H1 (cell line): ENCODE results near the gene DCXR. TPM values are rescaled to one million over a fixed set of nuclear protein-coding genes. Genes with fewer than 3 reads are reported as not detected.

Source experiments
- CTCF ChIA-PET: fragments of 300-600 bp; sonication (Branson Sonifier 250); formaldehyde crosslinking; loops from one replicate; lab custom pipeline; 2021; ENCODE audit not compliant: partially characterized antibody; lab: Charles Lee
- POLR2A ChIA-PET: fragments of 300-600 bp; sonication (Branson Sonifier 250); formaldehyde crosslinking; loops from one replicate; lab custom pipeline; 2021; ENCODE audit warnings: inconsistent platforms; ENCODE audit not compliant: partially characterized antibody; lab: Charles Lee
- DNase-seq, 2 experiments: peaks; one replicate each; pipeline versions ENCODE4 v3.0.0 to v3.0.0-alpha.2; 2010 to 2022; ENCODE audit warnings: low spot score in 2 of 2, low read depth in 1 of 2, mixed read lengths in 1 of 2
- FAIRE-seq: peaks from 2 replicates; lab custom pipeline; 2011; peaks lifted over from hg19 to GRCh38; lab: Jason Lieb, UNC
- H2AFZ ChIP-seq: 2 replicates; pipeline ENCODE4 v1.8.1; 2012; ENCODE audit warnings: low read length, inconsistent platforms
- H2AK5ac ChIP-seq: 2 replicates; pipeline ENCODE4 v1.6.1; 2013; ENCODE audit warnings: low read depth, low read length
- H2BK120ac ChIP-seq: replicated peaks from 2 replicates; pipeline ENCODE3; 2013; ENCODE audit warnings: low read depth, low read length, inconsistent platforms
- H2BK12ac ChIP-seq: 2 replicates; pipeline ENCODE4 v1.6.1; 2013; ENCODE audit warnings: low read depth, low read length
- H2BK15ac ChIP-seq: 2 replicates; pipeline ENCODE4 v1.6.1; 2013; ENCODE audit warnings: low read length
- H2BK20ac ChIP-seq: 2 replicates; pipeline ENCODE4 v1.6.1; 2013; ENCODE audit warnings: low read length
- H2BK5ac ChIP-seq: 2 replicates; pipeline ENCODE4 v1.6.1; 2013; ENCODE audit warnings: low read depth, low read length
- H3K14ac ChIP-seq: 2 replicates; pipeline ENCODE4 v1.6.1; 2013; ENCODE audit warnings: inconsistent platforms; ENCODE audit not compliant: insufficient read length
- H3K18ac ChIP-seq: 2 replicates; pipeline ENCODE4 v1.6.1; 2013; ENCODE audit warnings: low read length; ENCODE audit errors: extremely low read depth
- H3K23ac ChIP-seq: 2 replicates; pipeline ENCODE4 v1.6.1; 2013; ENCODE audit warnings: inconsistent platforms; ENCODE audit not compliant: insufficient read length
- H3K23me2 ChIP-seq: 2 replicates; pipeline ENCODE4 v1.6.1; 2013; ENCODE audit warnings: low read depth, low read length
- H3K27ac ChIP-seq: 2 replicates; pipeline ENCODE4 v1.6.1; 2011; ENCODE audit warnings: low read depth, low read length, inconsistent platforms
- H3K27me3 ChIP-seq, 4 experiments: replicated peaks in 1 of 4; 1 replicate in 1 of 4; 2 replicates in 3 of 4; pipeline versions ENCODE4 v1.6.1 to v1.8.1; 2011 to 2013; ENCODE audit warnings: low read length in 3 of 4, mild to moderate bottlenecking in 3 of 4, inconsistent platforms in 2 of 4, mixed read lengths in 2 of 4, moderate library complexity in 1 of 4; ENCODE audit not compliant: control insufficient read depth in 3 of 4, insufficient read depth in 3 of 4; ENCODE audit errors: extremely low read depth in 1 of 4
- H3K36me3 ChIP-seq, 4 experiments: 2 replicates each; pipeline versions ENCODE4 v1.6.1 to v1.8.1; 2011 to 2013; ENCODE audit warnings: mild to moderate bottlenecking in 4 of 4, low read length in 3 of 4, moderate library complexity in 2 of 4, control low read depth in 1 of 4, inconsistent platforms in 1 of 4; ENCODE audit not compliant: insufficient read depth in 4 of 4, control insufficient read depth in 2 of 4
- H3K4ac ChIP-seq: replicated peaks from 2 replicates; pipeline ENCODE3; 2013; ENCODE audit warnings: low read length, low read depth, mixed read lengths, inconsistent platforms; ENCODE audit not compliant: insufficient read length
- H3K4me1 ChIP-seq, 4 experiments: replicated peaks in 1 of 4; 1 replicate in 1 of 4; 2 replicates in 3 of 4; pipeline versions ENCODE4 v1.6.1 to v1.8.1; 2011 to 2013; ENCODE audit warnings: low read length in 3 of 4, inconsistent platforms in 2 of 4, mixed read lengths in 1 of 4; ENCODE audit not compliant: insufficient read depth in 4 of 4, control insufficient read depth in 3 of 4
- H3K4me2 ChIP-seq, 2 experiments: 2 replicates each; pipeline versions ENCODE4 v1.6.1 to v1.8.1; 2011 to 2013; ENCODE audit warnings: low read depth in 2 of 2, low read length in 2 of 2, control low read depth in 1 of 2, inconsistent platforms in 1 of 2, mild to moderate bottlenecking in 1 of 2; ENCODE audit not compliant: insufficient read depth in 1 of 2
- H3K4me3 ChIP-seq, 4 experiments: fragments of 200-600, 300-600 bp in 1 of 4; sonication (generic), shearing (Covaris generic), sonication (Bioruptor Twin) in 1 of 4; 2 replicates each; pipeline versions ENCODE4 v1.5.1 to v1.8.1; 2011 to 2016; ENCODE audit warnings: low read length in 4 of 4, low read depth in 3 of 4, control low read depth in 2 of 4, inconsistent platforms in 2 of 4, mild to moderate bottlenecking in 2 of 4, mixed read lengths in 1 of 4, moderate library complexity in 1 of 4; ENCODE audit not compliant: insufficient read depth in 2 of 4; ENCODE audit errors: extremely low read depth in 1 of 4
- H3K56ac ChIP-seq: replicated peaks from 2 replicates; pipeline ENCODE3; 2013; ENCODE audit warnings: low read depth, mild to moderate bottlenecking, mixed read lengths, low read length, inconsistent platforms; ENCODE audit not compliant: insufficient read length
- H3K79me1 ChIP-seq: 2 replicates; pipeline ENCODE4 v1.6.1; 2013; ENCODE audit warnings: low read depth, low read length, control low read depth
- H3K79me2 ChIP-seq, 2 experiments: 2 replicates each; pipeline versions ENCODE4 v1.6.1 to v1.8.1; 2012 to 2013; ENCODE audit warnings: low read length in 2 of 2, mild to moderate bottlenecking in 2 of 2, inconsistent platforms in 1 of 2; ENCODE audit not compliant: insufficient read depth in 2 of 2, control insufficient read depth in 1 of 2
- H3K9ac ChIP-seq, 4 experiments: replicated peaks in 1 of 4; 1 replicate in 1 of 4; 2 replicates in 3 of 4; pipeline versions ENCODE4 v1.6.1 to v1.8.1; 2011 to 2013; ENCODE audit warnings: low read depth in 3 of 4, low read length in 3 of 4, control low read depth in 2 of 4, mild to moderate bottlenecking in 2 of 4, moderate library complexity in 2 of 4, inconsistent platforms in 1 of 4; ENCODE audit errors: extremely low read depth in 1 of 4
- H3K9me3 ChIP-seq, 2 experiments: 2 replicates each; pipeline versions ENCODE4 v1.6.1 to v1.8.1; 2012 to 2013; ENCODE audit warnings: mild to moderate bottlenecking in 2 of 2, moderate library complexity in 2 of 2, control low read depth in 1 of 2, inconsistent platforms in 1 of 2, low read depth in 1 of 2, low read length in 1 of 2, mixed read lengths in 1 of 2; ENCODE audit not compliant: insufficient read depth in 2 of 2
- H4K20me1 ChIP-seq, 2 experiments: replicated peaks in 1 of 2; 2 replicates each; pipeline versions ENCODE3 to v1.8.1; 2011 to 2013; ENCODE audit warnings: inconsistent platforms in 2 of 2, low read length in 2 of 2, mild to moderate bottlenecking in 1 of 2; ENCODE audit not compliant: insufficient read depth in 2 of 2, control insufficient read depth in 1 of 2
- H4K5ac ChIP-seq: 2 replicates; pipeline ENCODE4 v1.6.1; 2013; ENCODE audit warnings: low read length, low read depth, mixed read lengths, inconsistent platforms; ENCODE audit not compliant: insufficient read length
- H4K8ac ChIP-seq: 2 replicates; pipeline ENCODE4 v1.8.0; 2013; ENCODE audit warnings: mild to moderate bottlenecking, moderate library complexity, low read length, inconsistent platforms; ENCODE audit not compliant: insufficient read depth; ENCODE audit errors: extremely low read depth
- H4K91ac ChIP-seq: replicated peaks from 2 replicates; pipeline ENCODE3; 2013; ENCODE audit warnings: low read length, mixed read lengths, inconsistent platforms; ENCODE audit not compliant: insufficient read length
- CEBPB ChIP-seq: IDR thresholded peaks from 2 replicates; pipeline ENCODE4 v1.6.1; 2012; ENCODE audit warnings: low read depth, low read length
- CTCF ChIP-seq, 3 experiments: IDR thresholded peaks; 1 replicate in 2 of 3; 2 replicates in 1 of 3; pipeline versions ENCODE4 v1.5.1 to v1.6.1; 2011; ENCODE audit warnings: low read length in 3 of 3, mild to moderate bottlenecking in 3 of 3, inconsistent platforms in 2 of 3, low read depth in 1 of 3, moderate library complexity in 1 of 3; ENCODE audit not compliant: insufficient read depth in 1 of 3; ENCODE audit errors: control extremely low read depth in 1 of 3
- WGBS, 2 experiments: shearing (Covaris generic) in 1 of 2; methylation state at CpG; one replicate each; pipeline versions ENCODE4 v1.1.6 to v1.1.7; 2013 to 2015; ENCODE audit warnings: low lambda C conversion rate in 2 of 2, mixed read lengths in 2 of 2, inconsistent platforms in 1 of 2, low coverage in 1 of 2, missing lambda C conversion rate in 1 of 2; ENCODE audit not compliant: insufficient replicate concordance in 2 of 2, insufficient coverage in 1 of 2, insufficient read length in 1 of 2; ENCODE audit errors: extremely low coverage in 1 of 2, missing lambda C conversion rate in 1 of 2; 5-methylcytosine and 5-hydroxymethylcytosine counted together
- polyA plus RNA-seq, 7 experiments: library from polyadenylated mRNA; depleted of rRNA in 3 of 7; stranded (reverse) in 5 of 7; unstranded in 2 of 7; fragments of >200 nt in 5 of 7; fragments of 200-250 nt in 2 of 7; gene quantifications; 1 replicate in 5 of 7; 2 replicates in 1 of 7; 4 replicates in 1 of 7; pipeline versions ENCODE4 v1.2.1 to v1.2.3, GENCODE V29; 2011 to 2013; ENCODE audit warnings: missing spikeins in 2 of 7, mixed read lengths in 2 of 7
- total RNA-seq: library from RNA; stranded (reverse); fragmentation: NEBNext Ultra II Directional; extraction: Animal tissue kit (Norgen Biotek cat#: 25700); gene quantifications from 2 replicates; pipeline ENCODE4 v1.2.1, GENCODE V29; 2021

Gene DCXR
- total and polyA plus RNA-seq, 2 of the 8 experiments (the other 6 are each of a cell fraction or from before 2014, with no cell fraction given), result 96.3 to 212 TPM

GRCh38 chr17:82003411-82004381 lies 33.8 kb downstream of the DCXR start:
- CTCF ChIA-PET, result interaction anchor here (0.6 to 4.0 kb wide), 9 partner anchors 7 to 76 kb away, joined by 3 to 29 read pairs (median 3); no protein-coding TSS in a partner anchor
- H3K4me2 ChIP-seq, result no peak overlapping the region

More at GRCh38 chr17:82003411-82004381, 33.8 kb downstream of the DCXR start:
- Histone ChIP-seq H4K8ac (0 out of 2 replicates have a peak overlapping the region, but pooled peaks have one; percentile 28), H4K5ac (no peak overlapping the region), H2BK12ac (no peak overlapping the region), H3K79me1 (peaks cover 3% of the 10 kb centered on the region), H2BK5ac (no peak overlapping the region), H3K9ac (peak overlapping the region in 2 of 4 experiments; percentile 8 to 12; a peak in 1 of 7 replicates), H3K9me3 (no peaks in the 10 kb centered on the region), H3K27ac (no peak overlapping the region), H3K56ac (no peak overlapping the region), H2BK20ac (no peak overlapping the region), H3K4me3 (no peak overlapping the region), H2BK15ac (no peak overlapping the region), H4K20me1 (peaks cover 3 to 8% of the 10 kb centered on the region in 2 experiments), H3K36me3 (no peaks in the 10 kb centered on the region), H3K23me2 (0 out of 2 replicates have a peak, but pooled peaks cover 1% of the 10 kb centered on the region), H3K14ac (no peak overlapping the region), H3K79me2 (no peaks in the 10 kb centered on the region), H3K4ac (no peak overlapping the region), H2AFZ (no peak overlapping the region), H4K91ac (no peak overlapping the region), H3K18ac (no peak overlapping the region), H3K4me1 (peaks cover 0 to 1% (median 0%) of the 10 kb centered on the region in 4 experiments; a peak in 1 of 7 replicates), H2BK120ac (no peak overlapping the region), H3K23ac (no peak overlapping the region), H2AK5ac (no peak overlapping the region), H3K27me3 (no peaks in the 10 kb centered on the region)
- TF ChIP-seq CEBPB (no peak), CTCF (IDR thresholded peaks at IDR 0.05; ENCODE audit: control extremely low read depth in 1 of 3, insufficient read depth in 1 of 3, low read depth in 1 of 3, low read length in 3 of 3) (peak in 2 of 3 experiments; percentile 14 to 35; a peak in 3 of 4 replicates)
- FAIRE-seq (no peak), DNase-seq (peak in 1 of 2 experiments; percentile 51)
- 88% methylated on average over 37 of the region's 53 CpGs; no CpG with 5 or more reads in 1 of the 2 experiments for WGBS, 2 experiments
- POLR2A ChIA-PET, result interaction anchor here (0.6 to 1.9 kb wide), 6 partner anchors 12 to 69 kb away, joined by 3 to 9 read pairs (median 4); no protein-coding TSS in a partner anchor
